K562 (cell line): ENCODE results near the gene TAS2R13. TPM values are rescaled to one million over a fixed set of nuclear protein-coding genes. Genes with fewer than 3 reads are reported as not detected.

ENCODE experiments used
- ATAC-seq: fragments of 200-7000 bp; cut with Tn5 transposase; 3 replicates; pipeline ENCODE4 v1.9.1; 2020; ENCODE audit warnings: moderate library complexity
- BruUV-seq: library from RNA; stranded (reverse); fragments of 400-500 nt; replicated peaks from 2 replicates; lab custom pipeline; 2021; lab: Mats Ljungman, UMichigan
- CTCF ChIA-PET: fragments of 300-600 bp; formaldehyde crosslinking; extraction: SDS; loops from one replicate; lab custom pipeline; 2021; ENCODE audit warnings: low intra/inter-chr PET ratio; lab: Yijun Ruan, JAX
- POLR2A ChIA-PET: fragments of 300-600, 350-650 bp; sonication (Branson Sonifier 250); formaldehyde crosslinking; extraction: SDS; loops from one replicate; lab custom pipeline; 2021; ENCODE audit warnings: antibody characterized with exemption, inconsistent platforms; lab: Yijun Ruan, JAX
- DNase-seq, 4 experiments: peaks; one replicate each; pipeline versions ENCODE4 v3.0.0 to v3.0.0-alpha.2; 2011 to 2018; ENCODE audit warnings: low spot score in 3 of 4, mixed read lengths in 3 of 4; ENCODE audit errors: extremely low read depth in 1 of 4
- FAIRE-seq: peaks from 2 replicates; lab custom pipeline; 2011; peaks lifted over from hg19 to GRCh38; lab: Jason Lieb, UNC
- H2AFZ ChIP-seq: 2 replicates; pipeline ENCODE4 v1.6.0; 2011; ENCODE audit warnings: low read depth, low read length, control low read depth, inconsistent platforms
- H3K27ac ChIP-seq: fragments of 200-600 bp; 3 replicates; pipeline ENCODE4 v1.8.0; 2011; ENCODE audit warnings: low read depth, mild to moderate bottlenecking, control low read depth, inconsistent platforms, low read length, moderate library complexity, mixed read lengths; ENCODE audit errors: extremely low read depth
- H3K27me3 ChIP-seq, 2 experiments: fragments of 300-600 bp in 1 of 2; 2 replicates in 1 of 2; 3 replicates in 1 of 2; pipeline versions ENCODE4 v1.6.0 to v1.8.0; 2011; ENCODE audit warnings: inconsistent platforms in 2 of 2, low read length in 2 of 2, mild to moderate bottlenecking in 1 of 2, mixed read lengths in 1 of 2, moderate library complexity in 1 of 2; ENCODE audit not compliant: control insufficient read depth in 2 of 2, insufficient read depth in 2 of 2
- H3K36me3 ChIP-seq: fragments of 300-600 bp; 3 replicates; pipeline ENCODE4 v1.8.0; 2011; ENCODE audit warnings: mild to moderate bottlenecking, low read length, inconsistent platforms; ENCODE audit not compliant: control insufficient read depth, insufficient read depth
- H3K4me1 ChIP-seq, 2 experiments: fragments of 200-600 bp in 1 of 2; replicated peaks in 1 of 2; 2 replicates in 1 of 2; 3 replicates in 1 of 2; pipeline versions ENCODE4 v1.5.1 to v1.8.0; 2011; ENCODE audit warnings: inconsistent platforms in 2 of 2, low read length in 2 of 2, mild to moderate bottlenecking in 1 of 2, mixed read lengths in 1 of 2, moderate library complexity in 1 of 2; ENCODE audit not compliant: control insufficient read depth in 2 of 2, insufficient read depth in 2 of 2
- H3K4me2 ChIP-seq: 2 replicates; pipeline ENCODE4 v1.6.1; 2011; ENCODE audit warnings: low read length, control low read depth, inconsistent platforms, mixed read lengths; ENCODE audit not compliant: insufficient read depth
- H3K4me3 ChIP-seq: fragments of 200-600 bp; sonication (generic), shearing (Covaris generic); 2 replicates; pipeline ENCODE4 v1.5.1; 2016; ENCODE audit warnings: control low read depth, inconsistent platforms
- H3K79me2 ChIP-seq: fragments of 200-600 bp; 3 replicates; pipeline ENCODE4 v1.8.0; 2011; ENCODE audit warnings: low read length, inconsistent platforms; ENCODE audit not compliant: control insufficient read depth, insufficient read depth
- H3K9ac ChIP-seq, 2 experiments: 2 replicates each; pipeline versions ENCODE4 v1.6.0 to v1.6.1; 2011; ENCODE audit warnings: low read depth in 2 of 2, low read length in 2 of 2, control low read depth in 1 of 2, inconsistent platforms in 1 of 2, mild to moderate bottlenecking in 1 of 2, mixed read lengths in 1 of 2; ENCODE audit not compliant: insufficient read depth in 1 of 2
- H3K9me1 ChIP-seq: one replicate; pipeline ENCODE4 v1.6.0; 2011; ENCODE audit warnings: inconsistent platforms, mild to moderate bottlenecking, low read length, moderate library complexity; ENCODE audit not compliant: control insufficient read depth, insufficient read depth
- H3K9me3 ChIP-seq: replicated peaks from 2 replicates; pipeline ENCODE4 v1.5.1; 2011; ENCODE audit warnings: low read depth, low read length, inconsistent platforms; ENCODE audit not compliant: control insufficient read depth, insufficient read depth
- H4K20me1 ChIP-seq: replicated peaks from 2 replicates; pipeline ENCODE4 v1.6.1; 2011; ENCODE audit warnings: low read length, inconsistent platforms, mixed read lengths; ENCODE audit not compliant: control insufficient read depth, insufficient read depth
- CCAR2 ChIP-seq: fragments of 200-400 bp; formaldehyde crosslinking; IDR thresholded peaks from 2 replicates; pipeline ENCODE4 v1.6.1; 2017; ENCODE audit warnings: mild to moderate bottlenecking, low read depth, low read length
- HEY1 ChIP-seq: fragments of 250-450 bp; sonication (Bioruptor Pico); IDR thresholded peaks from 2 replicates; pipeline ENCODE4 v1.5.0; 2020; ENCODE audit warnings: mild to moderate bottlenecking, moderate library complexity, borderline replicate concordance
- HMBOX1 ChIP-seq: sonication (generic); IDR thresholded peaks from 2 replicates; pipeline ENCODE4 v1.6.1; 2016
- JUNB ChIP-seq: fragments of 450-650 bp; formaldehyde crosslinking; conservative IDR thresholded peaks from 2 replicates; pipeline ENCODE4 v1.4.0; 2020; ENCODE audit warnings: mild to moderate bottlenecking
- MBD1 ChIP-seq: fragments of 250-450 bp; sonication (Bioruptor Pico); IDR thresholded peaks from 2 replicates; pipeline ENCODE4 v1.8.0; 2022; ENCODE audit warnings: inconsistent platforms
- MCM7 ChIP-seq, 2 experiments: fragments of 450-650 bp; IDR thresholded peaks; 2 replicates each; pipeline ENCODE4 v1.6.1; 2016 to 2018
- WGBS: fragments of 100-300 bp; shearing (Covaris generic); methylation state at CpG from one replicate; pipeline ENCODE4 v1.1.6; 2016; ENCODE audit warnings: low coverage, mixed read lengths; ENCODE audit not compliant: insufficient coverage; ENCODE audit errors: missing lambda C conversion rate; 5-methylcytosine and 5-hydroxymethylcytosine counted together
- in situ Hi-C: fragments of 300-500 bp; cut with MboI; formaldehyde crosslinking; loops from 4 replicates; pipeline ENCODE4 v1.15.0; 2018; ENCODE audit warnings: inconsistent platforms, mixed read lengths
- intact Hi-C: fragments of 100-400 bp; cut with micrococcal nuclease; formaldehyde crosslinking; loops from 2 replicates; pipeline ENCODE4 v1.14.2; 2022
- polyA plus RNA-seq, 8 experiments: library from polyadenylated mRNA; depleted of rRNA in 4 of 8; stranded (reverse) in 5 of 8; unstranded in 3 of 8; fragments of >200 nt; fragmentation: Nextera tagmentation in 2 of 8; fragmentation: Illumina TruSeq in 1 of 8; extraction: Ambion mirVana in 2 of 8; extraction: Trizol in 1 of 8; gene quantifications; 2 replicates each; pipeline versions ENCODE4 v1.2.1 to v1.2.3, GENCODE V29; 2011 to 2014; ENCODE audit warnings: inconsistent platforms in 1 of 8, missing spikeins in 1 of 8
- total RNA-seq, 7 experiments: library from RNA; depleted of rRNA in 6 of 7; stranded (reverse); fragments of >200 nt in 6 of 7; fragmentation: Illumina TruSeq in 2 of 7; extraction: Trizol in 2 of 7; gene quantifications; 2 replicates each; pipeline versions ENCODE4 v1.2.1 to v1.2.3, GENCODE V29; 2011 to 2021; ENCODE audit warnings: low replicate concordance in 1 of 7
- TF ChIP-seq, protein P1 (sequence below): IDR thresholded peaks from 2 replicates; pipeline ENCODE4 v1.6.1; 2014; ENCODE audit warnings: antibody characterized with exemption
- TF ChIP-seq, protein P2 (sequence below): fragments of 450-650 bp; formaldehyde crosslinking; IDR thresholded peaks from 2 replicates; pipeline ENCODE4 v1.4.0; 2020; ENCODE audit warnings: mild to moderate bottlenecking, moderate library complexity

Gene TAS2R13
- total and polyA plus RNA-seq, 9 of the 15 experiments (the other 6 are each of a cell fraction or from before 2014, with no cell fraction given): 0.07 to 1.4 (median 0.52) TPM; not detected in 3

DNA sequence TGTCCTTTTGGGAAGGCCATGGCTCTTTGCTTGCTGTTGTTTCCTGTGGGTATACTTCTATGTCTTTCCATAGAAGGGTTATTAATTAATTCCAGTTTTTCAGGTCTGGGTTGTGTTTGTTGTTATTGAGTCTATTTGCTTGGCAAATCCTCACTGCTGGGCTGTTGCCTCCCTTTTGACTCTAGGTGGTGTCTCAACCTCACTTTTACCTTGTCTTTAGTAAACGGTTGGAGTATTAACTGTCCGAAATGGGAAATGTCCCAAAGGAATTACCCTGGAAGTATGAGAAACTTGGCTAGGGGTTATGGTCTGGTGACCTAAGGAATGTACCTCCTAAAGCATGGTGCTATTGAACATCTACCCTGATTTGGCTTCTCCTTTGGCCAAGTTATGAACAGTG, 42.0 kb downstream of the TAS2R13 start:
- TF ChIP-seq HMBOX1: no peak
- TF ChIP-seq MCM7 (IDR thresholded peaks at IDR 0.05): no peak
- TF ChIP-seq MBD1 (CRISPR knock-in tag): no peak
- TF ChIP-seq CCAR2: no peak
- TF ChIP-seq JUNB (CRISPR knock-in tag): no peak
- TF ChIP-seq HEY1 (CRISPR knock-in tag): no peak
- TF ChIP-seq, protein P1, sequence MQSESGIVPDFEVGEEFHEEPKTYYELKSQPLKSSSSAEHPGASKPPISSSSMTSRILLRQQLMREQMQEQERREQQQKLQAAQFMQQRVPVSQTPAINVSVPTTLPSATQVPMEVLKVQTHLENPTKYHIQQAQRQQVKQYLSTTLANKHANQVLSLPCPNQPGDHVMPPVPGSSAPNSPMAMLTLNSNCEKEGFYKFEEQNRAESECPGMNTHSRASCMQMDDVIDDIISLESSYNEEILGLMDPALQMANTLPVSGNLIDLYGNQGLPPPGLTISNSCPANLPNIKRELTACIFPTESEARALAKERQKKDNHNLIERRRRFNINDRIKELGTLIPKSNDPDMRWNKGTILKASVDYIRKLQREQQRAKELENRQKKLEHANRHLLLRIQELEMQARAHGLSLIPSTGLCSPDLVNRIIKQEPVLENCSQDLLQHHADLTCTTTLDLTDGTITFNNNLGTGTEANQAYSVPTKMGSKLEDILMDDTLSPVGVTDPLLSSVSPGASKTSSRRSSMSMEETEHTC: no peak
- TF ChIP-seq, protein P2, sequence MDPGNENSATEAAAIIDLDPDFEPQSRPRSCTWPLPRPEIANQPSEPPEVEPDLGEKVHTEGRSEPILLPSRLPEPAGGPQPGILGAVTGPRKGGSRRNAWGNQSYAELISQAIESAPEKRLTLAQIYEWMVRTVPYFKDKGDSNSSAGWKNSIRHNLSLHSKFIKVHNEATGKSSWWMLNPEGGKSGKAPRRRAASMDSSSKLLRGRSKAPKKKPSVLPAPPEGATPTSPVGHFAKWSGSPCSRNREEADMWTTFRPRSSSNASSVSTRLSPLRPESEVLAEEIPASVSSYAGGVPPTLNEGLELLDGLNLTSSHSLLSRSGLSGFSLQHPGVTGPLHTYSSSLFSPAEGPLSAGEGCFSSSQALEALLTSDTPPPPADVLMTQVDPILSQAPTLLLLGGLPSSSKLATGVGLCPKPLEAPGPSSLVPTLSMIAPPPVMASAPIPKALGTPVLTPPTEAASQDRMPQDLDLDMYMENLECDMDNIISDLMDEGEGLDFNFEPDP (CRISPR knock-in tag): no peak
- no peak overlapping the region for H3K4me3 ChIP-seq
- no peaks in the 10 kb centered on the region for H3K9me3 ChIP-seq
- no peak overlapping the region for H3K27ac ChIP-seq
- ChIA-PET POLR2A (no interaction called here), CTCF (interaction anchor here (0.8 kb wide), 1 partner anchor 619 kb away, joined by 3 read pairs; no protein-coding TSS in a partner anchor)
- no peak overlapping the region for H3K4me2 ChIP-seq
- BruUV-seq: no TSS peak
- no peaks in the 10 kb centered on the region for H3K9me1 ChIP-seq
- H3K9ac ChIP-seq: no peak overlapping the region
- no peak for FAIRE-seq
- no peak for ATAC-seq
- in situ Hi-C loops (no loop called here), intact Hi-C loops (no loop called here)
- WGBS: 59% methylated on average over 2 of the region's 2 CpGs
- DNase-seq: no peak
- H4K20me1 ChIP-seq: no peaks in the 10 kb centered on the region
- no peaks in the 10 kb centered on the region for H3K79me2 ChIP-seq
- H3K4me1 ChIP-seq: no peaks in the 10 kb centered on the region
- no peaks in the 10 kb centered on the region for H3K36me3 ChIP-seq
- no peak overlapping the region for H2AFZ ChIP-seq
- H3K27me3 ChIP-seq: no peaks in the 10 kb centered on the region
